ENCODE data around the gene NFIL3.
"Not testable (repeated sequence)": the region's sequence is repeated elsewhere in the genome, so short reads cannot be mapped to it uniquely, and the experiment has no call there.

The NFIL3 gene

DNA sequence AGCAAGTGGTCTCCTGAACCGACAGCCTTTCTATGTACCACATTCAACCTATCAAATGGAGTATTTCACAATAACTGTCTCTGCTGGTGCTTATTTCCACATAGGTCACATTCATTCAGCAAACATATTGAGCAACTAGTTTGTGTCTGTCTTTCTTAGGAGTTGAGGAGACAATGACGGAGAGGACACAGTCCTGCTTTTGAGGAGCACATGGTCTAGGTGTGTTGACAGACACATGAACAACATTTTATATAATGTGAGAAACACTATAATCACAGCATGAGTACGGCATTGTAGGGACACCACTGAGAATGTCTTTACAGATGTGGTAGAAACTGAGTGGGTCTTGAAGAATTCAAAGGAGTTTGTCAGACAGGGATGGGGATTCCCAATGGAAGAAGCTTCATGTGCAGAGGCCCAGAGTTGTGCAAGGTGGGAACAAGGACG, 28.5 kb downstream of the NFIL3 start:
- no peak for DNase-seq (ENCODE audit: low spot score)

DNA sequence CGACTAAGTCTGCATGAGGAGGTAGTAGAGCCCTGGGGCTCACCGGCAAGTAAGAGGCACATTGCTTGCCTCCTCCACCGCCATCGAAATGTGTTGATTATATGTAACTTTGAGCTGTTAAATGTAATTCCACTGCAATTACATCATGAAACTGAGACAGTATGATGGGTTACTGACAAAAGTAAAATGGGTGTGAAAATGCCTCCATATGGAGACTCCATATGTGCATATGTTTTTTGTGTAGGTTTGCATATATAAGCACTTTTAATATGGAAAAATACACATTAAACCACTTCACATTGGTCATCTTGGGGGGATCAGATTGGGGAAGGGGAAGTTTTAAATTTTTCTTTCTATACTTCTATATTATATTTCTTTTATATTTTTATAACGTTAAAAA, 29.8 kb downstream of the NFIL3 start:
- DNase-seq (ENCODE audit: low spot score) = no peak

DNA sequence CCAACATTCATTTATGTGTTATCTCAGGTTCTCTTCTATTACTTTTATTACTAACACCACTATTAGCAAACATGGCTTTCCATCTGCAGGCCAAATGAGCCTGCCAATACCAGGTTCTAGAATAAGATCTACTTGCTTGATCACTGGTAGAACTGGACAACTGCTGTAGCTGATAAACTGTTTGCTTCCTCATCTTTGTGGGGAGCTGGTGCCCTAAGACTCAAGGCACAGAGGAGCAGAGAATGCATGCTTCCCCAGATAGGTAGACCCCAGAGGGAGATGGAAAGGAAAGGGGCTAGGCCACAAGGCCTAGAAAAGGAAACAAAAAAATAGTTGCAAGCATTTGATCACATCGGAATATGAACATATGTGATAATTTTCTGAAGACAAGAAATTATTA, 31.2 kb downstream of the NFIL3 start:
- no peak for DNase-seq (ENCODE audit: low spot score)

DNA sequence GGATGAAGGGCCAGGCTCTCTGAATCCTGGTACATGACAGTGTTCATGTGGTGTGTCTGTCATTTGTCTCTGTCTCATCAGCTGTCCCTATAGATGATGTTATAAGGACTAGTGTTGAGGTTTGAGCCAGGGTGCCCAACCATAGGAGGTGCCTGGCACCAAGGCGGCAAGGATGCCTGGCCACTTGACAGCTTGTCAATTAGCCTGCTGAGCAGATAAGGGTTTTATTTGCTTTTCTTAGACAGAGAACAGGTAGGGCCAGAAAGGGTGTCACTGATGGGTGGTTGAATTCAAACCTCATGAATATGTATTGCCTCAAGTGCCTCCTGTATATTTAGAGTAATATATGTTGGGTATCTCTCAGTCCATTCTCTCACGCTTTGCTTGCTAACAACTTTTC, 31.8 kb downstream of the NFIL3 start:
- DNase-seq (ENCODE audit: low spot score) = no peak

DNA sequence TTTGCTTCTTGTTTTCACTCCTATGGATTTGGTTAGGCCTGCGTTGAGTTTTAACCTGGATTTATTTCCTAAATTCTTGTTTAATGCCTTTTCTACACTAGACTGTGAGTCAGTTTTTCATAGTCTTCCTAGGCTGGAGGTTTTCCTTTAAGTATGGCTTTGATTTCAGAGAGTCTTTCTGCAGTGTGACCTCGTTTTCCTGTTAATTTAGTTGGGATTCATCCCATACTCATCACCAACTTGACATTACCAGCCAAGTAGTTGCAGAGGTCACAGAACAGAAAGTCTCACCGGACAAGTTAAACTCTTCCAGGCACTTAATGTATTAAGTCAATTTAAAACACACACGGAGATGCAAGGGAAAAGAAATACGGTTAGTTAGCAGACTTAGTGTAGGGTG, 32.2 kb downstream of the NFIL3 start:
- DNase-seq (ENCODE audit: low spot score) = no peak

DNA sequence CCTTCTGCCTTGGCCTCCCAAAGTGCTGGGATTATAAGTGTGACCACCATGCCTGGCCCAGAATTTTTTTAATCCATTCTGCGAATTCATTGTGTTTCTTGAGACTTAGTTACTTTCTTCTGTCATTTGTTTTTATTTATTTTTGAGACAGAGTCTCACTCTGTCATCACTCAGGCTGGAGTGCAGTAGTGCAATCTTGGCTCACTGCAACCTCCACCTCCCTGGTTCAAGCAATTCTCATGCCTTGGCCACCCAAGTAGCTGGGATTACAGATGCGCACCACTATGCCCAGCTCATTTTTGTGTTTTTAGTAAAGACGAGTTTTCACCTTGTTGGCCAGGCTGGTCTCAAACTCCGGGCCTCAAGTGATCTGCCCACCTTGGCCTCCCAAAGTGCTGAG, 33.9 kb downstream of the NFIL3 start:
- not testable (repeated sequence) for DNase-seq (ENCODE audit: low spot score)

DNA sequence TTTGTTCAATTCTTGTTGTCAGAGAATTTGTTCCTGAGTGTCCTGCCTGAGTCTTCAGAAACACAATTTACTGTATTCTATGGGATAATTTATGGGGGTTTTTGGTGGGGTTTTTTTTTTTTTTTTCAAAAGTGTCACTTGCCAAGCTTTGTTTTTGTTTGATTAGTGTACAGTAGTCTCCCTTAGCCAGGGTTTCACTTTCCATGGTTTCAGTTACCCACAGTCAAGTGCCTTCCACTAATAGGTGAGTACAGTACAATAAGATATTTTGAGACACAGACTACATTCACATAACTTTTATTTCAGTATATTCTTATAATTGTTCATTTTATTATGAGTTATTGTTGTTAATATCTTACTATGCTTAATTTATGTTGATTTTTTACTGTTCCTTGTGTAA, 36.9 kb downstream of the NFIL3 start:
- no peak for DNase-seq (ENCODE audit: low spot score)

DNA sequence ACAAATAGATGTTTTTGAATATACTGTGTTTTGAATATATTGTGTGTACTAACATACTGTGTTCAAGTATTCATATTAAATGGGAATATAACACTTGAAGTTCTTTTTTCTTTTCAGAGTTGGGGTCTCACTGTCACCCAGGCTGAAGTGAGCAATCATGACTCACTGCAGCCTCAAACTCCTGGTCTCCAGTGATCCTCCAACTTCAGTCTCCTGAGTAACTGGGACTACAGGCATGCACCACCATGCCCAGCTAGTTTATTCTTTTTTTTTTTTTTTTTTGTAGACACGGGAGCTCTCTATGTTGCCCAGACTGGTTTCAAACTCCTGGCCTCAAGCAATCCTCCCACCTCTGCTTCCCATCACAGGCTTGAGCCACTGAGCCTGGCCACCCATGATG, 38.7 kb downstream of the NFIL3 start:
- DNase-seq (ENCODE audit: low spot score) = no peak

DNA sequence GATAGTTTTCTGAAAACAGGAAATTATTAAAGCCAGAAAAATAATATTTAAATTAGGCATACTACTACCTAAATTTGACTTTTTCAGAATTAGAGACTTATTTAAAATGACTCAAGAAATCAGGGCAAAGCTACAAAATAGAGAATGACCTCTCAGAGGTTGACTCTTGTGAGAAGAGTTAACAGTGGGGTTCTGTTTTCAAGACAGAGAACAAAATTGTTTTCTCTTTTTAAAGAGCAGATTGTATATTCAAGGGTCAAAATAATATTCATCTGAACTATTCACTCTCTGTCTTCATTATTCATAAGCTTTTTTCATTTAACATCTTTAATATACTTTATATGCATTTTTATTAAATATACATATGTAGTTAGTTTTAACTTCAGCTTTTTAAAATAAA, 40.1 kb downstream of the NFIL3 start:
- no peak for DNase-seq (ENCODE audit: low spot score)

DNA sequence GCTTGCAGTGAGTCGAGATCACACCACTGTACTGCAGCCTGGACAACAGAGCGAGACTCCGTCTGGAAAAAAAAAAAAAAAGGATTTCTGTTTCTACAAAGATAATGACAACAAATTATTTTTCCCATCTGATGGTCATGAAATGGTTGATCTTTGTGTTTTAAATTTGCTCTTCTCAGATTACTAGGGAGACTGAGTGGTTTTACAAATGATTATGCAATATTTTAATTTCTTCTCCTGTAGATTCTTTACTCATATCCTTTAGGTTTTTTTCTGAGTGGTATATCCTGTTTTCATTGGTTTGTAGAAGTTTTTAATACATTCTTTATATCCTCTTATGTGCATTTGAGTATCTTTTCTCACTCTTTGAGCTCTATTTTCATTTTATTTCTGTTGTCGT, 41.3 kb downstream of the NFIL3 start:
- DNase-seq (ENCODE audit: low spot score) = no peak

DNA sequence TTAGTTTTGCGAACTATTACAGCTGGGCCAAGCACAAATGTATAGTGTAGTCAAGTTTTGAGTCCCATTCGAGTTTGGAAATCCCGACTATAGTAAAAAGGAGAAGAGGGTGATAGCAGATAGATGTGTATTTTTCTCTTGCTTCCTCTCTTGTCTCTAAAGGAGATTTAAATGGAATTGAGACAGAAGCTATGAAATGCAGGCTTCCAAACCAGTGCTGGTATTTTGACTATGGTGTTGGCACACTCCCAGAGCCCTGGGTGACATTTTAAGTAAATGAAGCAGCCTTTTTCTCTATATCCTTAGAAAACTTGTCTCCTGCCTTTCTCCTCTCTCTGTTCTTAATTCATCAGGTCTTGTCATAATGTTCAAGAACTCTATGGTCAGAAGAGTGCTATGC, 44.2 kb downstream of the NFIL3 start:
- no peak for DNase-seq (ENCODE audit: low spot score)

DNA sequence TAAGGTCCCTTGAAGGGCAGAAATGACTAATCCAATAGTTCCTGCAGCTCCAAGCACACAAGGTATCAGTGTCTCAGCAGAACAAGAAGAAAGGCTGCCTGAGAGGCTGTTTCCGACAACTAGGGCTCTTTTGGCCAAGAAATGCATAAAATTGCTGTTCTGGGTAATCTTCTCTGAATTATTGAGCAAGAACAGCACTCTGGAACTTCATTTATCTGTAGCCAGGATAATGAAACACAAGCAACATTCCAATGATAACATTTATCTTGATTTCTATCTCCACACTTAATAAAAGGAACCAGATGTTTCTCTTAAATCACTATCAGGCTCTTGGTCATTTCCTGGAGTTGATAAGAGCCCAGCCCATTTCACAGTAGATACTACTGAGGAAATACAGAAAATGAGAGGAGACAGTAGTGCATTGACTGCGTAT, 44.9 kb downstream of the NFIL3 start:
- DNase-seq (ENCODE audit: low spot score) = no peak

DNA sequence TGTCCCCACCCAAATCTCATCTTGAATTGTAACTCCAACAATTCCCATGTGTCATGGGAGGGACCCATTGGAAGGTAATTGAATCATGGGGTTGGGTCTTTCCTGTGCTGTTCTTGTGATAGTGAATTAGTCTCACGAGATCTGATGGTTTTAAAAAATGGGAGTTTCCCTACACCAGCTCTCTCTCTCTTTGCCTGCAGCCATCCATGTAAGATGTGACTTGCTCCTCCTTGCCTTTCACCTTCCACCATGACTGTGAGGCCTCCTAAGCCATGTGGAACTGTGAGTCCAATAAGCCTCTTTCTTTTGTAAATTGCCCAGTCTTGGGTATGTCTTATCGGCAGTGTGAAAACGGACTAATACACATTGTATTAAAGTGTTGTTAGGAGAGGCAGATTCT, 45.6 kb downstream of the NFIL3 start:
- not testable (repeated sequence) for DNase-seq (ENCODE audit: low spot score)

DNA sequence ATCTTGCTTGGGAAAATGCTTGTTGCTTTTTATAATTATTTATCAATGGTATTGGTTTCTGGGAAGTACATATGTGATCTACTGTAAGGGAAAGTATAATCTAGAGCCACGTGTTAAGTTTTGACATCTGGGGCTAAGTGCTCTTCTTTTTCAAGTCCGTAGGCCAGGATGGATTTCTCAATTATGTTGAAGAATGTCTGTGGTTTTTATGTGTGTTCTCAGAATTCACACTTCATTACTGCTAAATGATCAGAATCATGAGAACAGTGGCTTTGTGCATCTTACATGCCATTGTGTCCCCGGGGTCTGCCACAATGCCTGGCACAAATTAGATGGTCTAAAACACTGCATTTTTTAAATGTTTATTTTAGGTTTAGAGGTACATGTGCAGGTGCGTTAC, 47.4 kb downstream of the NFIL3 start:
- no peak for DNase-seq (ENCODE audit: low spot score)

DNA sequence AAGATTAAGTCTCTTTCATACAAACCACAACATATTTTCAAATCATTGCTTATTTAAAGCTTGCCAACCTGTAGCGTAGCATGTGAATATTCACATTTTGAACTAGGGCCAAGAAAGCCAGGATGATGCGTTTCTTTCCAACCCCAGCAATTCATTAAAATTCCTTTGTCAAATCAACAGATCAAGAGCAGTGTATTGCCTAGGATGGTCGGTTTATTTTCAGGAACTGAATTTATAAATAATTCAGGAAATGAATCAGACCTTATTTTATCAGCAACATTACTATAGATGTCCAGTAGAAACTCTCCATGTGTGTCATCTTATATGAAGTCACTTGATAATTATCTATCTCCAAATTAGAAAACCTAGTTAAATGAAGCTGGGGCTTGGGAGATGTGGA, 48.7 kb downstream of the NFIL3 start:
- DNase-seq (ENCODE audit: low spot score) = no peak

DNA sequence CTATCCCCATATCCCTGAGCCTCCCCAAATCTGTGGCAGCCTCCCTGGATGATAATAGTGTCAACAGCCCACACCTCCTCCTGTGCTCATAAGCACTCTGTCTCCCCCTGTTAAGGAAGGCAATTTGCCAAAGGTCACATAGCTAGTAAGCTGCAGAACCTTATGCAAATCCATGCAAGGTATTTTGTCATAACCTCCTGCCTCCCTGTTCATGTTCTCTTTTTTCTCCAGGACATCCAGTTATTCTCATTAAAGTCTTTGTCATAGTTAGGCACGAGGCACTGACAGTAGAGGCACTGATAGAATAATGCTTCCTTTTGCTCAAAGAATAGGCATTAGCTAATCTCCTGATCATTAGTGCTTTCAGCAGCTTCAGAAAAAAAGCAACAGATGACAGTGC, 51.7 kb downstream of the NFIL3 start:
- peak; percentile 16 for DNase-seq (ENCODE audit: low spot score)

DNA sequence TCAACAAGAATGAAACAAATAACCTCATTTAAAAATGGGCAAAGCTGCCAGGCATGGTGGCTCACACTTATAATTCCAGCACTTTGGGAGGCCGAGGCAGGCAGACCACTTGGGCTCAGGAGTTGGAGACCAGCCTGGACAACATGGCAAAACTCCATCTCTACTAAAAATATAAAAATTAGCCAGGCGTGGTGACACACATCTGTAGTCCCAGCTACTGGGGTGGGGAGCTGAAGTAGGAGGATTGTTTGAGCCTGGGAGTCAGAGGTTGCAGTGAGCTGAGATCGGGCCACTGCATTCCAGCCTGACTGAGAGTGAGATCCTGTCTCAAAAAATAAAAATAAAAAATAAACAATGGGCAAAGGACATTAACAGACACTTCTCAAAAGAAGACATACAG, 53.6 kb downstream of the NFIL3 start:
- DNase-seq (ENCODE audit: low spot score) = not testable (repeated sequence)

DNA sequence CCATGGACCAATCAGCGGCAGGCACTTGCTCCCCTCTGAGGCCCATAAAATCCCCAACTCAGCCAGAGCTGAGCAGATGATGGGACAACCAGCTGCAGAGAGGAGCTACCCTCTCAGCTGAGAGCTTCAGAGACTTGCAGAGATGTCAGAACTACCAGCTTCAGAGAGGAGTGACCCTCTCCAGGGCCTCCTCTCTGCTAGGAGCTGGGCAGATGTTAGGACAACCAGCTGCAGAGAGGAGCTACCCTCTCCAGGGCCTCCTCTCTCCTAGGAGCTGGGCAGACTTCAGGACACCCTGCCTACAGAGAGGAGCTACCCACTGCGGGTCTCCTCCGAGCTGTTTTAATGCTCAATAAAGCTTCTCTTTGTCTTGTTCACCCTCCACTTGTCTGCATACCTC, 58.9 kb downstream of the NFIL3 start:
- DNase-seq (ENCODE audit: low spot score) = no peak

DNA sequence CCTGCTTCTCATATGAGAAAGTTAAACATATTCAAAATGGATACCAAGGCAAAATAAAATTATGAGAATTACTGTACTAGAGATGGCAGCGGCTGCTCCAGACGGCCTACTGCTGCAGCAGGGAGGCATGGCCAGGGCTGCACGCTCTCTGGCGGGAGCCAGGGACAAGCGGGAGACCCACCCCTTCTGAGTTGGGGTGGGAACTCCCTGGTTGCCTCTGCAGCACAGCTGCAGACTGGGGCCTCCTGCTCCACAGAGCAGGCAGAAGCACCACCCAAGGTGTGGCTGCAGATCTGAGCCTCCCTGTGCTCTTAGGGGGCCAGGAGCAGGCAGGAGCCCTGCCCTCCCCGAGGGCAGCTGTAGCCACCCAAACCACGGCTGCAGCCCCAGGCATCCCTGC, 59.6 kb downstream of the NFIL3 start:
- DNase-seq (ENCODE audit: low spot score) = no peak

DNA sequence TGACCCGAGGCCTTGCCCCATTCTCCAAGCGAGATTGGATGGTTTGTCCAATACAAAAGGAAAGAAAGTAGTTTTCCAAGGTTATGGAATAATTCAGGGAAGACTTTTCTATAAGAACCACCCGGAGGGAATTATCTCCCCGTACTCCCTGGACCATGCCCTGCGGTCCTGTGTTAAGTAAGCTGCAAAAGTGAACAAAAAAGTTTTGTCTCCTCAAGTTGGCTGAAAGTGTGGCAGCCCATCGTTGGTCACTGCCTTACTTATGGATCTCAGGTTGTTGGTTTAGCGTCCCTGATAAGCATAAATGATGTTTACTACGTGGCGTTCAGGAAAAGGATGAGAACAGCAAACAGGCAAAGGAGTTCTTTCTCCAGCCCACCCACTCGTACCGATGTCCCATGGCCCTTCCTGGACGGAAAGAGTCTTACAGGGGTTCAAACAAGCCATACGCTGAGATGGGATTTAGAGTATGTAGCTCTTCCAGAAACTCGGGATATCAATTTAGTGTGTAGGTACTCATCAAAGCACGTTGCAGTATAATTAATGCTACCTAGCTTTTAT, 61.5 kb downstream of the NFIL3 start:
- DNase-seq (ENCODE audit: low spot score) = no peak

DNA sequence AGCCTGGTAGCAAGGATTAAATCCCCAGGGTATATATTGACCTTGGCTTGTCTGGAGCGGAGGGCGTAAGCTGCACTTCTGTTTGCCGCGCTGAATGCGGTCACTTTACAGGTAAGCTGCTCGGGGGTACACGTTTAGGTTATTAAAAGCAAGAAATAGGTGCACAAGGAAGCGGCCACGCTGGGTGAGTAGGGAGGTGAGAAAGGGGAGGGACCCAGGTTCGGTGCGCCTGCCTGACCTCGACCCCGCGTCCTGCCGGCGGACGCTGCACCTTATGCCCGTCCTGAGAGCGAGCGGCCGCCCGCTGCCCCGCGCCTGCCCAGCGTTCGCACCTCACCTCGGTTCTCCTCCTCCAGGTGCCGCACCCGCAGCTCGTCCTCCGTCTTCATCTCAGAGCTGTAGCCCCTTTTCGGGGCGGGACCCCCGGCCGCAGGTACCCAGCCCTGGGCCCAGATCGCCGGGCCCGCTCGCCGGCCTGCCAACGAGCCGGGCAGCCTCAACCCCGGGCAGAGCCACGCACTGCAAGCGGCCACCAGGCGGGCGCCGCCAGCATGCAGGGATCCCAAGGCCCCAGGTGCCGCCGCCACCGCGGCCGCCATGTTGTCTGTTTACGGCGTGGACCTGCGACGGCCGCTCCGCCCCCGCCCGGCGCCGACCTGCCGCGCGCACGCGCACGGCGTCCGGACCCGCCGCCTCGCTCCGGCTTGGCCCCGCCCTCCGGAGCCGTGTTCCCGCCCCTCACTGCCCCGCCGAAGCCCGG, 62.2 kb downstream of the NFIL3 start, which contains the start of gene AUH:
AUH (minus strand) TSS at position 628 of the 760 bp plus-strand sequence; CDS start at position 599, 29 bp downstream.
- peak; percentile 89 for DNase-seq (ENCODE audit: low spot score)

DNA sequence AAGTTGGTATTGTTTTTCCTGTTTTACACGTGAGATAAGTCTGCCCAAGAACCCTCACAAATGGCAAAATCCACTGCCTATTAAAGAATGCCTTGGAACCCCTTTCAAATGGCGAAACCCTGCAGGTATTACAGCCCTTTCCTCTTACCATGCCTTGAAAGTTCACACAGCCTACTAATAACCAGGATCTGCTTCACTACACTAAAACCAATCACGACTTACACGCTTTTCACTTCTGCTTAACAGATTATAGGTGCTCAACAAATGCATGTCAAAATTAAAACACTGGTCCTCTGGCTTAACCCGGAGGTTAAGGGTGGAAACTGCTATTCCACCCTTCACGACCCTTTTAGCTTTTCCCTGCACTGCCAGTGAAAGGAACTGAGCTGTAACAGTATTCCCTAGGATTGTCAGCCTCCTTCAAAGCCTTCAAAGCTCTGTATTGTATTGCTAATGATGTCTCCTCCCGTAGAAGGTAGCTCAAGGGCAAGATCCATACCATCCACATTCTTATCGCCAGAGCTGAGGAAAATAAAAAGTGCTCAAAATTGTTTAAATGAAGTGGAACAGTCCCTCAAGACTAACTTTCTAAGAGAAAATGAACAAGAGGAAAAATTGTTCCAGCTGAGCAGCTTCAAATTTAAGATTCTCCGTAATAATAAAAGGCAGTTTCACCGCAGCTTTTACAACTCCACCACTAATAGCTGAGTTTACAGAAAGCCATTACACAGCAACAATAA, 62.9 kb downstream of the NFIL3 start:
- DNase-seq (ENCODE audit: low spot score) = peak; percentile 36
